Measurements from ENCODE around the gene PLCB4.

Gene PLCB4

GRCh38 chr20:9230406-9230805 is 161.5 kb downstream of the PLCB4 start:
- DNase-seq, result no peak

DNA sequence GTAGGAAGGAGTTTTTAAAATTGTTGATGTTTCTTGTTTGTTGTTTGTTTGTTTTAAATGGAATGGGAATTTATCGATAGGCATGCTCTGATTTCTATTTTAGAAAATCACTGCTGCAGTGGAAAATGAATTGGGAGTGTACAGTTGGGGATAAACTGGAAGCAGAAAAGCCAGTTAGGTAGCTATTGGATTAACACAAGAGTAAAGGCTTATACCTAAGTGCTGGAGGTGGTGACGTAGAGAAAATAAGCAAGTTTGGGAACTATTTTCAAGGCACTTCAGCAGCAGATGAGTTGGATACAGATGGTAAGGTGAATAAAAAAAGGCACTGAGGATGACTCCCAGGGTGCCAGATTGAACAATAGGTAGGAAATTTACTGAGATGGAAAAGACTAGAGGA is 164.9 kb downstream of the PLCB4 start:
- DNase-seq, result no peak

GRCh38 chr20:9235518-9235917 is 166.6 kb downstream of the PLCB4 start:
- no peak for DNase-seq

- DNase-seq, result no peak
Measured at GRCh38 chr20:9236458-9236857, 167.6 kb downstream of the PLCB4 start.

GRCh38 chr20:9241232-9241692 is 172.4 kb downstream of the PLCB4 start:
- DNase-seq, result no peak

DNA sequence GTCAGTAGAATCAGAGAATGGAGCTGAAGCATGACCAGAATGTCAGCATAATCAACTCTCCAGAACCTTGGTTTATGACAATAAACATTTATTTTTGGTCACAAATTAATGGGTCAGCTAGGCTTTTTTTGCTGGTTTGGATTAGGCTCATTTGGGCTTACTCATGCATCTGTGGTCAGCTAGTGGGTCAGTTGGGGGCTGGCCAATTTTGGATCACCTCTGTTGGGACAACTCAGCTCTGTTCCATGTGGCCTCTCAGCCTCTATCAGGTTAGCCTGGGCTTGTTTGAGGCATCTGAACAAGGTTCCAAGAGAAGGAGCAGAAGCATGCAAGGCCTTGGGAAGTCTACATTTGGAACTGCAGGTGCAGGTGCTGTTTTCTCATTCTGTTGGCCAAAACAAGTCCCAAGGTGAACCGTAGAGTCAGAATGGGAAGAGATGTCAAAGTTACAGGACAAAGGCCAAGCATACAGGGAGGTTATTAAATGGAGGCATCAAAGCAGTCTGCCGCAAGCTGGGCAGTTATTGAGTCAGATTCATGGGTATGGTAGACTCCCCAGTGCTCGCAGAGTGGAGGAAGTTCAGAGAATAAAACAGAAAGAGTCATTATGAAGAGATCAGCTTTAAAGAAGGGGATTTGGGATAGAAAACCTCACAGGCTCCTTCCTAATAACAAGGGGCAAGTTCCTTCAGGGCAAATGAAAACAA is 173.0 kb downstream of the PLCB4 start:
- DNase-seq, result no peak

DNA sequence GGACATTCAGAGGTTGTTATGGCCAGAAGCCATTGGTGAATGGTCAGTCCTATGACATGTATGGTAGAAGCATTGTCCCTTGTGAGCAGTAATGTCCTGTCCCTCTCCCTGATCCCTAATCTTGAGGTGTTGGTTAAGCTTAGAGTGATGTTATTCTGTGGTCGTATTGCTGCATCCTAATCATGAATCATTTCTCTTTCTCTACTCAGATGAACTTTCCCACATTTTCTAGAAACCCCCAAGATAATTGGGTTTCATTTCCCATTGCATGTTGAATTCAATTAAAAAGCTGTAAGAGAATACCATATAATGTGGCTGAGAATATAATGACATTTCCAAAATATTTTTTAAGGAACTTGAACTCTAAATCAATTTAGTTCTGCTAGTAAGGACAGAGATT is 175.1 kb downstream of the PLCB4 start:
- no peak for DNase-seq

GRCh38 chr20:9244811-9245210 is 175.9 kb downstream of the PLCB4 start:
- DNase-seq, result no peak

DNA sequence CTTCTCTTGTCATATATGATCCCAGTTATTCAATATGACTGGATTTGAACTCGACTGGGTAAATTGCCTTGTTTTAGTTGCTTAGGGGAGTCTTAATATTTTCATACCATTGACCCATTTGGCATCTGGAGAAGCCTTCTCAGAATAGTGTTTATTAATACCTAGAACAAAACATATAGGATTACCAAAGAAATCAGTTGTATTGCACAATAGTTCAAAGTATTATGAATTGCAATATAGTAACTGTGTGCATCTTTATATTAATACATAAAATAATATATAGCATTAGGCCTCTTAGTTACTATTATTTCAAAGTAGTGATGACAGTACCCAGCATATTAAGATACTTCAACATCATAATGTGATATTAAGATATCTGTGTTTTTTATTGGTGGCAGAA is 177.8 kb downstream of the PLCB4 start:
- no peak for DNase-seq

GRCh38 chr20:9250511-9250910 is 181.6 kb downstream of the PLCB4 start:
- no peak for DNase-seq

GRCh38 chr20:9253006-9253539 is 184.2 kb downstream of the PLCB4 start:
- no peak for DNase-seq

GRCh38 chr20:9255171-9255570 is 186.3 kb downstream of the PLCB4 start:
- DNase-seq, result no peak

GRCh38 chr20:9256393-9256792 is 187.5 kb downstream of the PLCB4 start:
- DNase-seq, result no peak

DNA sequence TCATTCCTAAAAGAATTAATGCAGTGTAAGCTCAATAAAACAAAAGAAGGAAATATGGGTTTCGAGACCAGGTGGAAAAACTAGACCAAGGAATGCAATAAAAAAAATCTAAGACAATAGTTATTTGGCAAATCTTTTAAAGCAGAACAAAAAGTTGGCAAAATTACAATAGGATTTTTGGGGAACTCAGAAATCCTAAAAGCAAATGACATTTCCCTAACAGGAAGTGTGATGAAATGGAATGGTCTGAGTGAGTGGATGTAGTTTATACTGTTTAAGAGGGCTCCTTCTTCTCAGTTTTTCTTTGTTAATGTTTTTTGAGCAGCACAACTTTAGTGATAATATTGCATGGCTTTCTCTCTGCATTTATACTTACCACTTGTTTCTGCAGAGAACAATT is 190.0 kb downstream of the PLCB4 start:
- no peak for DNase-seq

GRCh38 chr20:9260027-9260426 is 191.1 kb downstream of the PLCB4 start:
- no peak for DNase-seq

- no peak for DNase-seq
Measured at GRCh38 chr20:9261781-9262180, 192.9 kb downstream of the PLCB4 start.

DNA sequence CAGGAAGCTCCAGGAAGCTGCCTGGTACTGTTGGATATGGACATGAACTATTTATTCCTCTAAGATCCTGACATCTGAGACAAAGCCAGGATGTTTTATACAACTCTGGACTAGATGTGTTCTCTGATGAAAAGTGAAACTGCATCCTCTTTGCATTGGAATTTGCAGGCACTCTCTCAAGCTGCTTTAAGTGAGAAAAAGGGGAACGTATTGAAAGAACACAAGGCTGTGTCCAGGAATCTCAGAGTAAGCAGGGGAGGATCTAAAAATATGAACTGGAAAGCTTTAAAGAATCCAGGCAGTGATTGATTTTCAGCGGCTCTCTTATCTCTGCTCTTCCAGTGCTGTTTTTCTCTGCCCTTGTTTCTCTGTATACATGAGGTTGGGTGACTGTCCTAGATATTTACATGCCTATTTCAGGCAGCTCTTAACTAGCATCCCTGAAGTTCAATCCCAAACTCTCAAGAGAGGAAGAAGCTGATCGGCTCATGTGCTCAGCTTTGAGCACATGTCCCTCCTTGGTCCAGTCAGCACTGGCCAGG is 193.8 kb downstream of the PLCB4 start:
- DNase-seq, result no peak

GRCh38 chr20:9269280-9269971 is 200.5 kb downstream of the PLCB4 start:
- DNase-seq, result no peak

GRCh38 chr20:9270831-9271230 is 201.9 kb downstream of the PLCB4 start:
- DNase-seq, result no peak

DNA sequence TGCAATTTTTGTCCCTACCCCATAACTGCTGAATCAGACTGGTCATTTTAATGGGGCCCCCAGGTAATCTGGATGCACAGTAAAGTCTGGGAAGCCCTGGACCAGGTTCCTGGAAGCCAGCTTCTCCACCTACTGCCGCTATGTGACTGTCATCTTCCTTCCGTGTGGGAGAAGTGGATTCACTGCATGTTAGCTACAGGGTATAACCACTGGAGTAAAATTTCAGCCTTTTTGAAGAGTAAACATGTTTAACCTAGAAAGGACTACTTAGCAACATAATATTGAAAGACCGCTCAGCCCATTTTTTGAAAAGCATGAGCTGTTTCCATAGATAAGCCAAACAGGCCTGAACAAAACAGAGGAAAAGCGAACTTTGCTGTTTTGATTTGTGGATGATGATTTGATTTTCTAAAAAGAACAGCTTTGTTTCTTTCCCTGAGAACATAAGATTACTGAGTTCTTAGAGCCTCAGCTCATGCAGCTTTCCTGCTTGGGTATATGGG is 208.1 kb downstream of the PLCB4 start:
- DNase-seq, result no peak

DNA sequence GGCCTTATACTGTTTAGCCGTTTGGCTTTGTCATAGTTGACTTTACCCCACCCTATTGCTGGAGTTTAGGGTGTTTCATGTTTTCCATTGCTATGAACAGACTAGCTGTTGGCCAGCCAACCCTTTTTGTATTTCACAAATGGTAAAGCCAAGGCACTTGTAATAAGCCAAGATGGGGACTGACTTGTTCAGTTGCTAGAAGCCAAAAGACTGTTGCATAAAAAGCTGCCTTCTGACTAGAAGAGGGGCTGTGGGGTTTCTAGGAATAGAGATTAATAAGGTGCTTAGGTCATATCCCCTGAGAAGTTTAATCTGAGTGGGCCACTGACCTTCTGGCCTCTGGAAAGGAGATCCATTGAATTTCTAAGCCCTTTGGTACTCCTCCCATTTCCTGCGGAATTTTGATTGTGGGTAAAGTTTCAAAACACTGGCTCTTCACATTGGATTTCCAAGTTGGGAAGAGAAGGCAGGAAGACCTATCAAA is 211.1 kb downstream of the PLCB4 start:
- no peak for DNase-seq

DNA sequence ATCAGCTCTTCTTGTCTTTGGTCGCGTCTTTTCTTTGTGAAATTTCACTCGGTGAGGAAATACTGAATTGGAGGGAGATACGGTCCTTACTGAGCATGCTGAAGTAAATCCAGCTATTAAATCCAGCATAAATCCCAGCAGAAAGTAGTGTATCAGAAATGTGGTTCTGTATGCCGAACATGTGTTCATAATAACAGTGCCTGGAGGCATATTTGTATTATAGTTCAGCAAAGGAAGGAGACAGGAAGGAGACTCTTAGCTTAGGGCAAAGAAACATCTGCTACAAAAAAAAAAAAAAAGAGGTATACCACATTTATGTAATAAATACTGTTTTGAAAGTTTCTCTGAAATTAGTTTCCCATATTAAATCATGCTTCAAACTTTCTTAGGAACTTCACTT is 211.8 kb downstream of the PLCB4 start:
- no peak for DNase-seq

DNA sequence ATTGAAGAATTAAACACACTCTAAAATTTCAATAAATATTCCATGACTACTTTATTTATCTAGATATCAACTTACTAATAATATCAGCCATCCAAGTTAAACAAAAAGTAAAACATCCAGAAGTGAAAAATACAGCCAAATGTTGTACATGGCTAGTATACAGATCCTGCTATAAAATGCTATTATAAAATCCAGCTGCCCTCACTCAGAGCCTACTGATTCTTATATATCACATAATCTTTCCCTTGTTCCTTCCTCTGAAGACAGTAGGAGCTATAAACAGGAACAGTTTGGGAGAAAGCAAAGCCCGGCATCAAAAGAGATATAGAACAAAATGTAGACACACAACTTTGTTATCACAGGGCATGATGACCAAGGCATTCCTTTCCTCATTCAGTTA is 212.9 kb downstream of the PLCB4 start:
- DNase-seq, result no peak

DNA sequence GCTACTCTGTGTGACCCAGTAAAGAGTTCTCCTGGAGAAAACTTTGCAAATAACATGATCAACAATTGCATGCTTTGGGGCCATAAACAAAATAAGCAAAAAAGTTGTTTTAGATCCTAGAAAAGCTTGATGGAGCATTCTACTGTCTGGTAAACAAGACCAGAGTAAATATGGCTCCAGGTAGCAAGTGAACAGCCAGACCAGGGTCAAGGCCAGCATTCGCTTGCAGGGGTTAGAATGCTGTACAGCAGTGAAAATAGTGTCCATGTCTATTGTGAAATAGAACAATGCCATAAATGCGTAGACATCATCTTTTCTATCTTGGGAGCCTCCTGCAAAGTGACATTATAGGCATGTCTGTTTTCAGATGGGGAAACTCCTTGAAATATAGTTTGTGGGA is 216.7 kb downstream of the PLCB4 start:
- no peak for DNase-seq

Data from CD4-positive, alpha-beta T cell treated with Interleukin-4 for 4 hours (primary cell).